Measurements from ENCODE around the gene ZNF169.
"Not testable (repeated sequence)": the region's sequence is repeated elsewhere in the genome, so short reads cannot be mapped to it uniquely, and the experiment has no call there.

ZNF169 gene

GRCh38 chr9:94286116-94286515, 27.0 kb downstream of the ZNF169 start:
- TF ChIP-seq SPI1 (IDR thresholded peaks at IDR 0.05; ENCODE audit: low read depth, low read length) (no peak), POLR2A (IDR thresholded peaks at IDR 0.05; ENCODE audit: low read depth, low read length) (no peak), POU2F2 (IDR thresholded peaks at IDR 0.05; ENCODE audit: low read depth, low read length) (no peak), POLR2AphosphoS5 (IDR thresholded peaks at IDR 0.05; ENCODE audit: low read depth, low read length) (no peak), TAF1 (IDR thresholded peaks at IDR 0.05; ENCODE audit: low read depth, low read length) (no peak), PAX5 (IDR thresholded peaks at IDR 0.05; ENCODE audit: insufficient read depth, low read length, severe bottlenecking) (no peak)
- FAIRE-seq (no peak), DNase-seq (ENCODE audit: insufficient read length, low spot score) (no peak)

- FAIRE-seq: no peak
- DNase-seq (ENCODE audit: insufficient read length, low spot score): no peak
- TF ChIP-seq SPI1 (IDR thresholded peaks at IDR 0.05; ENCODE audit: low read depth, low read length) (no peak), TAF1 (IDR thresholded peaks at IDR 0.05; ENCODE audit: low read depth, low read length) (no peak), POU2F2 (IDR thresholded peaks at IDR 0.05; ENCODE audit: low read depth, low read length) (no peak), PAX5 (IDR thresholded peaks at IDR 0.05; ENCODE audit: insufficient read depth, low read length, severe bottlenecking) (no peak), POLR2AphosphoS5 (IDR thresholded peaks at IDR 0.05; ENCODE audit: low read depth, low read length) (no peak), POLR2A (IDR thresholded peaks at IDR 0.05; ENCODE audit: low read depth, low read length) (no peak)
These were observed 28.9 kb downstream of the ZNF169 start for GRCh38 chr9:94287877-94288513.

DNA sequence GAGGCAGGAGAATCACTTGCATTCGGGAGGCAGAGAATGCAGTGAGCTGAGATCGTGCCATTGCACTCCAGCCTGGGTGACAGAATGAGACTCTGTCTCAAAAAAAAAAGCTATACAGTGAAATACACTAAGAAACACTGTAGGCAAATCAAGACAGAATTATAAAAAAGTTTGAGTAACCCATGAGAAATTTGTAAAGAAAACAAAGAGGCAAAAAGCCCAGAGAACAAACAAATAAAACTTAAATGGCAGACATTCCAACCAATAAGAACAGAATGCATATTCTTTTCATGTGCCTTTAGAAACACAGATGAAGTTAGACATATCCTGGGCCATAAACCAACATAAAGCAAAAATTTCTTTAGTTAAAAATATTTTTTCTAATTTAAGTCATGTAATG, 30.6 kb downstream of the ZNF169 start:
- no peak for DNase-seq (ENCODE audit: insufficient read length, low spot score)
- no peak for FAIRE-seq
- TF ChIP-seq POU2F2 (IDR thresholded peaks at IDR 0.05; ENCODE audit: low read depth, low read length): no peak
- TF ChIP-seq SPI1 (IDR thresholded peaks at IDR 0.05; ENCODE audit: low read depth, low read length): no peak
- no peak for TF ChIP-seq POLR2AphosphoS5 (IDR thresholded peaks at IDR 0.05; ENCODE audit: low read depth, low read length)
- TF ChIP-seq PAX5 (IDR thresholded peaks at IDR 0.05; ENCODE audit: insufficient read depth, low read length, severe bottlenecking): no peak
- no peak for TF ChIP-seq TAF1 (IDR thresholded peaks at IDR 0.05; ENCODE audit: low read depth, low read length)
- no peak for TF ChIP-seq POLR2A (IDR thresholded peaks at IDR 0.05; ENCODE audit: low read depth, low read length)

DNA sequence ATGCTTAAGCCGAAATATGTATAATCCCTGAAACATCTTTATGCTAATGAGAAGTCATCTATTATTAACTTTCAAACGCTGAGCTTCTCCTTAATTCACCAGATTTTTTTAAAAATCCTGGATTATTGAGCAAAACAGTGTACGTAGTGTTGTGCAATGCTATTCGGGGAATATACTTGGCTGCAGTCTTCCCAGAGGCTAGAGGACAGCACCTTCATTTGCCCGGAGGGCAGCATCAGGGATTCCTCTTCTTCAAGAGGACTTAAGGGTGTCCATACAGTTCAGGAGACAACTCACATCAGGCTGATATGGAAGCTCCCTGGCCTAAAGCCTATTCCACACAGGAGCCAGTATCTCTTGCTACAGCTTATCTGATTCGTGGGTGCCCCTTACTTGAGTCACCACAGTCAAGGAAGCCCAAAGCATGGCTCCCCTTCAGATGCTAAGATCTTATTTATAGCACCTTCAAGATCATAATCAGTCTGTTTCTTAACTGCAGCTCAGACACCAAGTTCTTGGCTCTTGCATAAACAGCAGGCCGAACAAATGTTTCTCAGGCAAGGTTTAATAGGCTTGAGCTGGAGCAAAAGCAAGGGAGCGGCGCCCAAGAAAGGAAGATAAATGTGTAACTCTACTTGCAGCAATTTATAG, 40.0 kb downstream of the ZNF169 start:
- TF ChIP-seq POLR2AphosphoS5 (IDR thresholded peaks at IDR 0.05; ENCODE audit: low read depth, low read length) (no peak), PAX5 (IDR thresholded peaks at IDR 0.05; ENCODE audit: insufficient read depth, low read length, severe bottlenecking) (no peak), TAF1 (IDR thresholded peaks at IDR 0.05; ENCODE audit: low read depth, low read length) (no peak), SPI1 (IDR thresholded peaks at IDR 0.05; ENCODE audit: low read depth, low read length) (no peak)
- FAIRE-seq: no peak
- no peak for DNase-seq (ENCODE audit: insufficient read length, low spot score)

DNA sequence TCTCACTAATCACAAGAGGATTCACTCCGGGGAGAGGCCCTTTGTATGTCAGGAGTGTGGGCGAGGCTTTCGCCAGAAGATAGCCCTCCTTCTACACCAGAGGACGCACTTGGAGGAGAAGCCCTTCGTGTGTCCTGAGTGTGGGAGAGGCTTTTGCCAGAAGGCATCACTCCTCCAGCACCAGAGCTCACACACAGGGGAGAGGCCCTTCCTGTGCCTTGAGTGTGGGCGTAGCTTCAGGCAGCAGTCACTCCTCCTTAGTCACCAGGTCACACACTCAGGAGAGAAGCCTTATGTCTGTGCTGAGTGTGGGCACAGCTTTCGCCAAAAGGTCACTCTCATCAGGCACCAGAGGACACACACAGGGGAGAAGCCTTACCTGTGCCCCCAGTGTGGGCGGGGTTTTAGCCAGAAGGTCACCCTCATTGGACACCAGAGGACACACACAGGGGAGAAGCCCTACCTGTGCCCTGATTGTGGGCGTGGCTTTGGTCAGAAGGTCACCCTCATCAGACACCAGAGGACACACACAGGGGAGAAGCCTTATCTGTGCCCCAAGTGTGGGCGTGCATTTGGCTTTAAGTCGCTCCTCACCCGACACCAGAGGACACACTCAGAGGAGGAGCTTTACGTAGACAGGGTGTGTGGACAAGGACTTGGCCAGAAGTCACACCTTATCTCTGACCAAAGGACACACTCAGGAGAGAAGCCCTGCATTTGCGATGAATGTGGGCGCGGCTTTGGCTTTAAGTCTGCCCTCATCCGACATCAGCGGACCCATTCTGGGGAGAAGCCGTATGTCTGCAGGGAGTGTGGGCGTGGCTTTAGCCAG, 41.6 kb downstream of the ZNF169 start:
- DNase-seq (ENCODE audit: insufficient read length, low spot score) (no peak), FAIRE-seq (no peak)
- TF ChIP-seq PAX5 (IDR thresholded peaks at IDR 0.05; ENCODE audit: insufficient read depth, low read length, severe bottlenecking) (no peak), SPI1 (IDR thresholded peaks at IDR 0.05; ENCODE audit: low read depth, low read length) (no peak), POU2F2 (IDR thresholded peaks at IDR 0.05; ENCODE audit: low read depth, low read length) (no peak)

GRCh38 chr9:94301583-94301982, 42.5 kb downstream of the ZNF169 start:
- TF ChIP-seq TAF1 (IDR thresholded peaks at IDR 0.05; ENCODE audit: low read depth, low read length) (no peak), PAX5 (IDR thresholded peaks at IDR 0.05; ENCODE audit: insufficient read depth, low read length, severe bottlenecking) (no peak), SPI1 (IDR thresholded peaks at IDR 0.05; ENCODE audit: low read depth, low read length) (no peak), POU2F2 (IDR thresholded peaks at IDR 0.05; ENCODE audit: low read depth, low read length) (no peak), POLR2AphosphoS5 (IDR thresholded peaks at IDR 0.05; ENCODE audit: low read depth, low read length) (no peak), POLR2A (IDR thresholded peaks at IDR 0.05; ENCODE audit: low read depth, low read length) (no peak)
- FAIRE-seq: no peak
- no peak for DNase-seq (ENCODE audit: insufficient read length, low spot score)

DNA sequence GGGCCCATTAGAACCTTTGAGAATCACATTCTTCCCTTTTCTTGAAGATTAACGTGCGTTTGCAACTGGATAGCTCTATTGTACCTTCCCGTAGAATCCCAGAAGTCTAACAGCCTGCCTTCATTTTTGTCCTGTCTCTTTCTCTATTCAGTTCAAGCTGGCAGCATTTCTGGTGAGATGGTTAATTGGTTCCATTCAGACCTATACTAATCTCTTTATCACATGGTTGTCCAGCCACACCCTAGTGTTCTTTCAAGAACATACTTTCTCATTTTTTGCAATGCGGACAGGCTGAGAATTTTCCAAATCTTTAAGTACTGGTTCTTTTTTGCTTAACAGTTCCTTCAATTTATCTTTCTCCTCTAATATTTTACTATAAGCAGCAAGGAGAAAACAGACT, 43.3 kb downstream of the ZNF169 start:
- TF ChIP-seq TAF1 (IDR thresholded peaks at IDR 0.05; ENCODE audit: low read depth, low read length) (no peak), POLR2AphosphoS5 (IDR thresholded peaks at IDR 0.05; ENCODE audit: low read depth, low read length) (no peak), PAX5 (IDR thresholded peaks at IDR 0.05; ENCODE audit: insufficient read depth, low read length, severe bottlenecking) (no peak), POLR2A (IDR thresholded peaks at IDR 0.05; ENCODE audit: low read depth, low read length) (no peak), SPI1 (IDR thresholded peaks at IDR 0.05; ENCODE audit: low read depth, low read length) (no peak), POU2F2 (IDR thresholded peaks at IDR 0.05; ENCODE audit: low read depth, low read length) (no peak)
- DNase-seq (ENCODE audit: insufficient read length, low spot score): no peak
- FAIRE-seq: no peak

DNA sequence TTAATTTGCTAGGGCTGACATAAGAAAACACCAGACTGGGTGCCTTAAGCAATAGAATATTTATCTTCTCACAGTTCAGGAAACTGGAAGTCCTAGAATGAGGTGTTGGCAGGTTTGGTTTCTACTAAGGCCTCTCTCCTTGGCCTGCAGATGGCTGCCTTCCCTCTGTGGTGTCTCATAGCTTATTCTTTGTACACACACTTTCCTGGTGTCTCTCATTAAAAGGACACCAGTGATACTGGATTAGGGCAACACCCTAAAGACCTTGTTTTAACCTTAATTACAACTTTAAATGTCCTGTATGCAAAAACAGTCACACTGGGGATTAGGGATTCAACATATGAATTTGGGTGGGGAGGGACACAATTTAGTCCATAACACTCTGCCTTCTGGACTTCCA, 44.2 kb downstream of the ZNF169 start:
- no peak for FAIRE-seq
- TF ChIP-seq POU2F2 (IDR thresholded peaks at IDR 0.05; ENCODE audit: low read depth, low read length): no peak
- TF ChIP-seq SPI1 (IDR thresholded peaks at IDR 0.05; ENCODE audit: low read depth, low read length): no peak
- TF ChIP-seq TAF1 (IDR thresholded peaks at IDR 0.05; ENCODE audit: low read depth, low read length): no peak
- no peak for TF ChIP-seq PAX5 (IDR thresholded peaks at IDR 0.05; ENCODE audit: insufficient read depth, low read length, severe bottlenecking)
- no peak for TF ChIP-seq POLR2AphosphoS5 (IDR thresholded peaks at IDR 0.05; ENCODE audit: low read depth, low read length)
- no peak for TF ChIP-seq POLR2A (IDR thresholded peaks at IDR 0.05; ENCODE audit: low read depth, low read length)
- no peak for DNase-seq (ENCODE audit: insufficient read length, low spot score)

DNA sequence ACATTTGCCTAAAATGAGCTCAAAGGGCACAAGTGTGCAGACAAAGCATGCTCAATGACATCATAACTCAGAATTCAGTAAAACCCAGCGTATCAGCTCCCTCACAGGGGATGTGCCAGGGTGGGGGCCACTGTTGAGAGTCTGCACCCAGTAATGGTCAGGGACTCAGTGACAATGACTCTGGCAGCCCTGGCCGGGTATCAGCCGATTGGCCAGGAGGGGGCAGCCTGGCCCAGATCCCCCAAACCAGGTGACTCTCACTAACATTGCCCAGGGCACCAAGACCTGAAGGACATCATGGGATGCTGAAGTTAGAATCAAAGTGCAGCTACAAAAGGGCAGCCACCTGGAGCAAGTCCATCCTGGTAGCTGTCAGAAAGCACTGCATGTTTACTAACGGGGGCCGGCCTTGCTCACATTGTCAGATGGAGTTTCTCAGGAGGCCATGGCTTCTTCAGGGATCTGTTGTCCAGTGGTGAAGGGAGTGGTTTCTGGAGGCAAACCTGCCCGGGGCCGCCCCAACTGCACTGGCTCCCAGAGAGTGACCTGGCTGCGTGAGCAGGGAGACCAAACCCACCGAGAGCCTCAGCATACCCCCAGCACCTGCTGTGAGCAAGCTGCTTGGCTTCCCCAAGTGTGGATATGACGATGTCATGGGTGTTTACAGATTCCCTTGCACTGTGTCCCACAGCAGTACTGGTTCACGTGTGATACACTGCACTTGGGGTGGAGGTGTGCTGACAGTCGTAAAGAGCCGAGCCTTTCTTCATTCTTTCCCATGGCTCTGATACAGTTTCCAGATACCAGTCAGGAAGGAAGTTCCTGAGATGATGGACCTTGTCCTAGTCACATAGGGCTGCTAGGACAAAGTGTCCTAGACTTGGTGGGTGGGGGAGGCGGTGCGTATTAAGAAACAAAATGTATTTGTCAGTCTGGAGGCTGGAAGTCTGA, 56.2 kb downstream of the ZNF169 start:
- not testable (repeated sequence) for DNase-seq (ENCODE audit: insufficient read length, low spot score)
- FAIRE-seq: peak; percentile 86

DNA sequence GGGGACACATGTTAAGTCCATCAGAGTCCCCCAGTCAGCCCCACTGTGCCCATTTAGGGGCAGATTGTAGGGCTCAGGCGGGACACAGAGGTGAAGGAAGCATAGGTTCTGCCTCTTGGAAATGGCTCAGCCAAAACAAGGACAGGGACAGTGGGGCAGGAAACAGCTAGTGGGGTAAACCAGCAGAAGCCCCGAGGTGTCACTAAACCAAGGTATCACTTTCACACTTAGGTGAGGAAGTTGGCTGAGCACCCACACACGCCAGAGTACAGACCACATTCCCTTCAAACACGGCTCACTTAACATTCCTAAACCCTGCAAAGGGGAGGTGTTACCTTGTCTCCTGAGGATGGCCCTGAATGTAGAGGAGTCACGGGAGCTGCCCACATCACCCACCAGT, 57.1 kb downstream of the ZNF169 start:
- peak; percentile 94 for FAIRE-seq
- DNase-seq (ENCODE audit: insufficient read length, low spot score): not testable (repeated sequence)

- FAIRE-seq; DNase-seq (ENCODE audit: insufficient read length, low spot score): not testable (repeated sequence)
These were observed 59.0 kb downstream of the ZNF169 start for GRCh38 chr9:94317949-94318657.

DNA sequence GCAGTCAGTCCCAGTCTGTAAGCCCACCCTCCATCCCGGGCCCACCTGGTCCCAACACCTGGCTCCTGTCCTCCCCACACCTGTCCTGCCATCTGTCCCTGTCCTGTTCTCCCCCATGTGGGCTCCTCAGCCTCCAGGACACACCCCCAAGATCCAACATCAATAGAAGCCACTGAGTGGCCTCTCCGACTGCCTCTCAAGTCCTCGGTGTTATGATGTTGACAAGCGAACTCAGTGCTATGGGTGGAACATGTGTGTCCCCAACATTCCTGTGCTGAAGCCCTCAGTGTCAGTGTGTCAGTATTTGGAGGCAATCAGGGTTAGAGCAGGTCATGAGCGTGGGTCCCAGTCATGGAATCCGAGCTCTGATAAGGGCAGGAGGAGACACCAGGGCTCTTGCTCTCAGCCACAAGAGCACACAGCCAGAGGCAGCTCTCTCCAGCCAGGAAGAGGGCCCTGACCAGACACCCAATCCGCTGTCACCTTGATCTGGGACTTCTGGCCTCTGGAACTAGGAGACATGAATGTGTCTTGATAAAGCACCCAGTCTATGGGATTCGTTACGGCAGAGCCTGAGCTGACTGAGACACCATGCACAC, 63.3 kb downstream of the ZNF169 start:
- DNase-seq (ENCODE audit: insufficient read length, low spot score); FAIRE-seq: not testable (repeated sequence)
